HG03135 (cell line): ENCODE results near the gene ATP5MG.
"Not testable (repeated sequence)": the region's sequence is repeated elsewhere in the genome, so short reads cannot be mapped to it uniquely, and the experiment has no call there.

Experiments used
- ATAC-seq: cut with Tn5 transposase; IDR thresholded peaks from one replicate; pipeline ENCODE4 v1.9.1; 2021; ENCODE audit warnings: mild to moderate bottlenecking, moderate library complexity; ENCODE audit not compliant: unreplicated experiment

The ATP5MG gene

GRCh38 chr11:118401151-118401879 is at the start of gene ATP5MG:
Gene ATP5MG, plus strand, starts transcription at chr11:118401606. Its CDS starts 60 bp downstream, at chr11:118401666.
- ATAC-seq = peak; percentile 53

- ATAC-seq = no peak
Measured at GRCh38 chr11:118353084-118353710, 48.2 kb upstream of the ATP5MG start.

- ATAC-seq = no peak
Measured at GRCh38 chr11:118358071-118358470, 43.3 kb upstream of the ATP5MG start.

GRCh38 chr11:118359295-118359958 is 42.0 kb upstream of the ATP5MG start, which contains the start of gene UBE4A:
Gene UBE4A, plus strand, starts transcription at chr11:118359600. Its CDS starts 5,481 bp downstream, at chr11:118365081.
- ATAC-seq = peak; percentile 75

GRCh38 chr11:118364956-118365615 is 36.3 kb upstream of the ATP5MG start:
- ATAC-seq = no peak

GRCh38 chr11:118366287-118366686 is 35.1 kb upstream of the ATP5MG start:
- no peak for ATAC-seq

GRCh38 chr11:118370774-118371173 is 30.6 kb upstream of the ATP5MG start:
- ATAC-seq = no peak

- ATAC-seq = no peak
Measured at GRCh38 chr11:118373263-118373662, 28.1 kb upstream of the ATP5MG start.

GRCh38 chr11:118373871-118374270 is 27.5 kb upstream of the ATP5MG start:
- no peak for ATAC-seq

- ATAC-seq = no peak
Measured at GRCh38 chr11:118374729-118375128, 26.7 kb upstream of the ATP5MG start.

GRCh38 chr11:118375978-118376377 is 25.4 kb upstream of the ATP5MG start:
- no peak for ATAC-seq

- no peak for ATAC-seq
Measured at GRCh38 chr11:118379497-118379896, 21.9 kb upstream of the ATP5MG start.

GRCh38 chr11:118380571-118380970 is 20.8 kb upstream of the ATP5MG start:
- ATAC-seq = no peak

GRCh38 chr11:118382954-118383353 is 18.5 kb upstream of the ATP5MG start:
- no peak for ATAC-seq

GRCh38 chr11:118383657-118384056 is 17.7 kb upstream of the ATP5MG start:
- ATAC-seq = no peak

GRCh38 chr11:118396097-118396501 is 5.3 kb upstream of the ATP5MG start:
- ATAC-seq = no peak

- ATAC-seq = no peak
Measured at GRCh38 chr11:118397448-118397847, 4.0 kb upstream of the ATP5MG start.

- peak; percentile 44 for ATAC-seq
Measured at GRCh38 chr11:118398791-118399559, 2.4 kb upstream of the ATP5MG start.

- peak; percentile 11 for ATAC-seq
Measured at GRCh38 chr11:118401880-118402590, 629 bp downstream of the ATP5MG start.

- not testable (repeated sequence) for ATAC-seq
Measured at GRCh38 chr11:118402594-118402993, 1.2 kb downstream of the ATP5MG start.
